Activated CD4-positive, alpha-beta T cell treated with anti-CD3 and anti-CD28 coated beads, Interleukin-2, Interleukin-4, amounts not matched to agents 100 ng/mL and 50 ng/mL, durations not matched to agents 16 hours and 8 hours (primary cell): ENCODE measurements around the gene UQCRQ.

Experiments
- DNase-seq: peaks from one replicate; pipeline ENCODE4 v3.0.0-alpha.2; 2020; ENCODE audit warnings: low spot score

Gene UQCRQ

DNA sequence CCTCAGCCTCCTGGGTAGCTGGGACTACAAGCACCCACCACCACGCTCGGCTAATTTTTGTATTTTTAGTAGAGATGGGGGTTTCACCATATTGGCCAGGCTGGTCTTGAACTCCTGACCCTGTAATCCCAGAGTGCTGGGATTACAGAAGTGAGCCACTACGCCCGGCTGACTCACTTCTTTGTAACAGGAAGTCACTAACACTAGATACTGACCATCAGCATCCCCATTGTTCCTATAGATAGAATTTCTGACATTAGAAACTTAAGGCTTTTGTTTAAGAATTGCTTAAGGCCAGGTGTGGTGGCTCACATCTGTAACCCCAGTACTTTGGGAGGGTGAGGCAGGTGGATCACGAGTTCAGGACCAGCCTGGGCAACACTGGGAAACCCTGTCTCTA lies 49.2 kb downstream of the UQCRQ start:
- no peak for DNase-seq

- no peak for DNase-seq
These were observed 49.6 kb downstream of the UQCRQ start for GRCh38 chr5:132916086-132916485.
